ENCODE measurements around the gene MRPS10.
"Not testable (repeated sequence)": the region's sequence is repeated elsewhere in the genome, so short reads cannot be mapped to it uniquely, and the experiment has no call there.

DNA sequence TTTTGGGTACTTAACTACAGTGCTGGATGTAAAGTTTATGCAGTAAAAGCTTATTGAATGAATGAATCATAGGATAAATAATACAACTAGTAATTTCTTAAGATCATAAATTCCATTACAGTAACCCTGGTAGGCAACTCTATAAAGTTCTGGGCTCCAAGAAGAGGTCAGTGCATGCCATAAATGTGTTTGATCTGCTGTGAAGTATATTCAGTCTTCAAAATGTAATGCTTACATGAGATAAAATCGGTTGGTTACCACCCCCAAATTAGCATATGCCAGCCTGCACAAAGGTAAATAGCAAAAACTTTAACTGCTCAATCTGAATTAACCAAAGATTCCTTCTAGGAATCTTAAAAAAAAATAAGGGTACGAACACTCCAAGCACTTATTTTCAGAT, 10.1 kb downstream of the MRPS10 start:
- TF ChIP-seq, protein P1, sequence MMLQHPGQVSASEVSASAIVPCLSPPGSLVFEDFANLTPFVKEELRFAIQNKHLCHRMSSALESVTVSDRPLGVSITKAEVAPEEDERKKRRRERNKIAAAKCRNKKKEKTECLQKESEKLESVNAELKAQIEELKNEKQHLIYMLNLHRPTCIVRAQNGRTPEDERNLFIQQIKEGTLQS (IDR thresholded peaks at IDR 0.05) = not testable (repeated sequence)
- TF ChIP-seq RAD21 (IDR thresholded peaks at IDR 0.05); TAF1 (conservative IDR thresholded peaks at IDR 0.05); YY1 (IDR thresholded peaks at IDR 0.05); GABPA (IDR thresholded peaks at IDR 0.05 in 1 of 2, conservative IDR thresholded peaks at IDR 0.05 in 1 of 2): not testable (repeated sequence)
- TF ChIP-seq, protein P2, sequence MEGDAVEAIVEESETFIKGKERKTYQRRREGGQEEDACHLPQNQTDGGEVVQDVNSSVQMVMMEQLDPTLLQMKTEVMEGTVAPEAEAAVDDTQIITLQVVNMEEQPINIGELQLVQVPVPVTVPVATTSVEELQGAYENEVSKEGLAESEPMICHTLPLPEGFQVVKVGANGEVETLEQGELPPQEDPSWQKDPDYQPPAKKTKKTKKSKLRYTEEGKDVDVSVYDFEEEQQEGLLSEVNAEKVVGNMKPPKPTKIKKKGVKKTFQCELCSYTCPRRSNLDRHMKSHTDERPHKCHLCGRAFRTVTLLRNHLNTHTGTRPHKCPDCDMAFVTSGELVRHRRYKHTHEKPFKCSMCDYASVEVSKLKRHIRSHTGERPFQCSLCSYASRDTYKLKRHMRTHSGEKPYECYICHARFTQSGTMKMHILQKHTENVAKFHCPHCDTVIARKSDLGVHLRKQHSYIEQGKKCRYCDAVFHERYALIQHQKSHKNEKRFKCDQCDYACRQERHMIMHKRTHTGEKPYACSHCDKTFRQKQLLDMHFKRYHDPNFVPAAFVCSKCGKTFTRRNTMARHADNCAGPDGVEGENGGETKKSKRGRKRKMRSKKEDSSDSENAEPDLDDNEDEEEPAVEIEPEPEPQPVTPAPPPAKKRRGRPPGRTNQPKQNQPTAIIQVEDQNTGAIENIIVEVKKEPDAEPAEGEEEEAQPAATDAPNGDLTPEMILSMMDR (IDR thresholded peaks at IDR 0.05; ENCODE audit: low read depth, low read length, missing input control) = not testable (repeated sequence)
